ENCODE measurements around the gene DCP1B.
"Not testable (repeated sequence)": the region's sequence is repeated elsewhere in the genome, so short reads cannot be mapped to it uniquely, and the experiment has no call there.

Gene DCP1B

DNA sequence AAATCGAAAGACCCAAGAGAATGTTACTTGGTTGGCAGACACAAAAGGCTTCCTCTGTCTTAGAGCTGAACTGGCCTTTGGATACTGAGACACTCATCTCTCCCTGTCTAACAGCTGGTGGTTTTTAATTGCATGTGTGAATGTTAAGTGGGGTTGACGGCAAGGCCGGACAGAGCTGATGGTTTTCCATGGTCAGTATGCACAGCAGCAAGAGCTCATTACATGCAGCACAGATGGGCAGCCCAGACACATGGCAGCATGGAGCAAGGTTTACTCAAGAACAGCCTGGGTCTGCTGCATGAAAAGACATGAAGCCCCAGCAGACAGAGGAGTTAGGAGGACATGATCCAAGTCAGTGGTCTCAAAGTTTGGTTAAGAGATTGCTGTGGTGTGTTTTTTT is 58.0 kb downstream of the DCP1B start:
- TF ChIP-seq, protein P1, sequence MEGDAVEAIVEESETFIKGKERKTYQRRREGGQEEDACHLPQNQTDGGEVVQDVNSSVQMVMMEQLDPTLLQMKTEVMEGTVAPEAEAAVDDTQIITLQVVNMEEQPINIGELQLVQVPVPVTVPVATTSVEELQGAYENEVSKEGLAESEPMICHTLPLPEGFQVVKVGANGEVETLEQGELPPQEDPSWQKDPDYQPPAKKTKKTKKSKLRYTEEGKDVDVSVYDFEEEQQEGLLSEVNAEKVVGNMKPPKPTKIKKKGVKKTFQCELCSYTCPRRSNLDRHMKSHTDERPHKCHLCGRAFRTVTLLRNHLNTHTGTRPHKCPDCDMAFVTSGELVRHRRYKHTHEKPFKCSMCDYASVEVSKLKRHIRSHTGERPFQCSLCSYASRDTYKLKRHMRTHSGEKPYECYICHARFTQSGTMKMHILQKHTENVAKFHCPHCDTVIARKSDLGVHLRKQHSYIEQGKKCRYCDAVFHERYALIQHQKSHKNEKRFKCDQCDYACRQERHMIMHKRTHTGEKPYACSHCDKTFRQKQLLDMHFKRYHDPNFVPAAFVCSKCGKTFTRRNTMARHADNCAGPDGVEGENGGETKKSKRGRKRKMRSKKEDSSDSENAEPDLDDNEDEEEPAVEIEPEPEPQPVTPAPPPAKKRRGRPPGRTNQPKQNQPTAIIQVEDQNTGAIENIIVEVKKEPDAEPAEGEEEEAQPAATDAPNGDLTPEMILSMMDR (IDR thresholded peaks at IDR 0.05; ENCODE audit: insufficient read depth, low read depth, low read length, missing control alignments) = no peak
- no peak for DNase-seq (ENCODE audit: low read depth)
- no peak overlapping the region for H3K4me3 ChIP-seq (ENCODE audit: low read depth, low read length)

DNA sequence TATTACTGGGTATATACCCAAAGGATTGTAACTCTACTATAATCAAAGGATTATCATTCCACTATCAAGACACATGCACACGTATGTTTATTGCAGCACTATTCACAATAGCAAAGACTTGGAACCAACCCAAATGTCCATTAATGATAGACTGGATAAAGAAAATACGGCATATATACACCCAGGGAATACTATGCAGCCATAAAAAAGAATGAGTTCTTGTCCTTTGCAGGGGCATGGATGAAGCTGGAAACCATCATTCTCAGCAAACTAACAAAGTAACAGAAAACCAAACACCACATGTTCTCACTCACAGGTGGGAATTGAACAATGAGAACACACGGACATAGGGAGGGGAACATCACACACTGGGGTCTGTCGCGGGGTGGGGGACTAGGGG is 58.8 kb downstream of the DCP1B start:
- DNase-seq (ENCODE audit: low read depth); H3K4me3 ChIP-seq (ENCODE audit: low read depth, low read length): not testable (repeated sequence)

DNA sequence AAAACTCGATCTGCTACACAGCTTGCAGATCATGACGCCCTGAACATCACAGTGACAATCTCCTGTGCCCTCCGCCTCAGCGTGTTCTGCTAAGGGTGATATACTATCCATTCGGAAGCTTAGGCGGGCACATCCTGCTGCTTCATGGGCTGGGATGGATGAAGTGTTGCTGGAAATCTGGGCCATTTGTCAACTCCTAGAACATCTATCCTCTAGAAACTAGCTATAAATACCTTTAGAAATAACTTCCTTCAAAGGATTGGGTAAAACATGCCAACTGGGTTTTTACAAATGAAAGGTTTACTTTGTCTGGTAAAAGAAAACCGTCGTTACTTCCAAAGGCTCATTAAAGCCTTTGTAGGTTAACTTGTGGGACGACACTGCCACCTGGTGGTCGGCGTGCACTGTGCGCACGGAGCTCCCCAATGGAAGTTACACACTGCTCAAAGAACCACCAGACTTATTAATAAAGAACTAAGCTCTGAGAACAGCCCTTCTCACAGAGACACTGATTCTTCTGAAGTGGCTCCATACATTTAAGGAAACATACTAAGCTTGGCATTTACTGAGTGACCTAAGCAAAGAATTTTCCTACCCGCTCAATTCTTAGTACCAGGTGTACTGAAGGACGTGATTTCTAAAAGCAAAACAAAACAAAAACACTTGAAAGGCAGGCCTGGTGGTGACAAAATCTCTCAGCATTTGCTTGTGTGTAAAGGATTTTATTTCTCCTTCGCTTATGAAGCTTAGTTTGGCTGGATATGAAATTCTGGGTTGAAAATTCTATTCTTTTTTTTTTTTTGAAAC is 64.3 kb downstream of the DCP1B start:
- H3K4me3 ChIP-seq (ENCODE audit: low read depth, low read length) = no peak overlapping the region
- DNase-seq (ENCODE audit: low read depth) = peak; percentile 88
- TF ChIP-seq, protein P1 (IDR thresholded peaks at IDR 0.05; ENCODE audit: insufficient read depth, low read depth, low read length, missing control alignments) = peak; percentile 93

DNA sequence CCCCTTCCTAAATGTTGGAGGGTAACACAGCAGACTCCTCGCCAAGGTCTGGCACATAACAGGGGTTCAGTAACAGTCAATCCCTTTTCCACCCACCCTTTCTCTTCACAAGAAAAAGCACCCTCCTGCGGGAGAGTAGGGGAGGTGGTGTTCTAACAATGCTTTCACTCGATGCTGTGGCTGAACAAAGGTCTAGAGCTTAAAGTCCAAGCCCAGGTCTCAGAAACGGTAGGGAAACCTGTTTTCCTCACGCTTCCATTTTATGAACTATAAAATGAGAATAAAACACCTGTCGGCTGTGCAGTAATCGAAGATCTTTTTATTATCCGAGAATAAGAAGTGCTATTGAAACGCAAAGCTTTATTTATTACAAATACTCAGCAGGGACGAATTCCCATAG is 64.9 kb downstream of the DCP1B start:
- H3K4me3 ChIP-seq (ENCODE audit: low read depth, low read length) = no peak overlapping the region
- TF ChIP-seq, protein P1 (IDR thresholded peaks at IDR 0.05; ENCODE audit: insufficient read depth, low read depth, low read length, missing control alignments) = no peak
- no peak for DNase-seq (ENCODE audit: low read depth)

DNA sequence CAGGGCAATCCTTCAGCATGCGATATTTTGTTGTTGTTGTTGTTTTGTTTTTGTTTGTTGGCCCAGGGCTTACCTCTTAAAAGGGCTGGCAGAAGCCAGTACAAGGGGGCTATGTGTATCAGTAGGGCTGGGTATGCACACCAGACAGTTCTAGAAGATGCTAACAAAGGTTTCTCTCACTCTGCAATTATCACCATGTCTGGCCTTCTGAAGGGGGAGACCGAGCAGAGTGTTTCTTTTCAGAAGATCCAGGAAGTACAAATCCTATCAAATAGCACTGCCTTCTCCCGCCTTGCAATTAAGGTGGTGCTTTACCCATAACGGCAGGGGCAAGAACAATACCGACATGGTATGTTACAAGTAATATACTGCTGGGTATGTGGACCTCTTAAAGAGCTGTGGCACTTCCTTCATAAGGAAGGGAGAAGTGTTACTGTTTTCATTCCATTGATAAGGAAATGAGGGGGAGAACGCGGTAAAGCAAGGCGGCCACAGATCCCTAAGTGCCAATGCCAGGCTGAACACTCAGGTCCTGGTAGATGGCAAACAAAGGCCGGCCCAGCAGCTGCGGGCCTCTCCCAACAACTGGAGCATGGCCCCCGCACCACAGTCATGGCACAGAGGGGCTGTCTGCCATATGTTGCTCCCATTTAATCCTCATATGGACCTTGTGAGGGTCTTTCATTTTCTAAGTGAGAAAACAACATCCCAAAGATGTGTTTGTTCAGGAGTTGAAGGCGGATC is 66.6 kb downstream of the DCP1B start:
- DNase-seq (ENCODE audit: low read depth) = no peak
- TF ChIP-seq, protein P1 (IDR thresholded peaks at IDR 0.05; ENCODE audit: insufficient read depth, low read depth, low read length, missing control alignments) = no peak
- H3K4me3 ChIP-seq (ENCODE audit: low read depth, low read length) = no peak overlapping the region

DNA sequence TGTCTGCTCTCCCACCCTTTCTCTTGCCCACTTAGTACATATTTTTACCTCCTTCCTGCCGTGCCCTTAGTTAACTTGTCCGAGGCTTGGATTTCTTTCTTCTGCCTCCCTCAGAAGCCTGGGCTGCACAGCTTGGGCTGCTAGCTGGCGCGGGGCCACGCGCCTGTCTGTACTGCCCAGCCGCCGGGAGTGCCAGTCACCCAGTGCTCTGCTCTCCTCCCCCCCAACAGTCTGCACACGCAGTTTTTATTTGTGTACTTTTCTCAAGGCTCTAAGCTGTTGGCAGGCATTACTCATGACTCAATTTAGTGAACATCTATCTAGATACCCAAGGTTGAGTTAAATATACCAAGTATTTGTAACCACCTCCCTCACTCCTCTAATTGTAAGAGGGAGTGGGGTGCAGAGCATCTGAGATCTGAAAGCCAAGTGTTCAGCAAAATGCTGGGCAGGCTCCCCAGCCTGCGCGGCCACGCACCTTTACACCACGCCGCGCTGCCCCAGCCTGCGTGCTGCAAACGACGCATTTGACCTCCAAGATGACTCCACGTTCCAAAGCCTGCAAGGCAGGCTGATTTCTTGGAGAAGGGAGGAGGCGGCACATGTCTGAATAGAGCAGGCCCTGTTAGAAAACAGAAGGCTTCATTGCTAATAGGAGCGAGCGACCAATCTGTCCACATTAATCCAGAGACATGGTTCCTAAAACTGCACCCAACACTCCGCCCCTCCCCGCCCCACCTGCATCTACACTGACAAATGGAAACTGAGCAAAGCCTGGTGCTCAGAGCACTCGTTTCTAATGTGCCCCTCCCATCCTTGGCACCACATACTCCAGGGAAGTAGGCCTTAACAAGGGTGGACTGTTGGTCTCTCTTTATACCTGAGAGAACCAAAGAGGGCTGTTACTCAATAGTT is 67.6 kb downstream of the DCP1B start:
- DNase-seq (ENCODE audit: low read depth) = no peak
- TF ChIP-seq, protein P1 (IDR thresholded peaks at IDR 0.05; ENCODE audit: insufficient read depth, low read depth, low read length, missing control alignments) = no peak
- H3K4me3 ChIP-seq (ENCODE audit: low read depth, low read length) = no peak overlapping the region

Data from GM12865 (cell line).